ENCODE data around the gene ZNF562.

Gene ZNF562

DNA sequence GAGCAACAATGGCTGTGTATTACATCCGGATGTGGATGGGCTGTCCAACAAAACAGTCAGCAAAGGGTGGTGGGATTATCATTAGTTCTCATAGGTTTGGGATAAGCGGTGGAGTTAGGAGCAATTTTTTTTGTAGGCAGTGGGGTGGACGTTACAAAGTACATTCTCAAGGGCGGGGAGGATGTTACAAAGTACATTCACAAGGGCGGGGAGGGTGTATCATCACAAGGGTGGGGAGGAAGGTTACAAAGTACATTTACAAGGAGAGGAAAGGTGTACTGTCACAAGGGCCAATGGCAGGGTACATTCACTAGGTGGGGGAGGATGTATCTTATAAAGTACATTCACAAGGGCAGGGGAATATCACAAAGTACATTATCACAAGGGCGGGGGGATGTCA lies 33.1 kb downstream of the ZNF562 start:
- no peak for DNase-seq

DNA sequence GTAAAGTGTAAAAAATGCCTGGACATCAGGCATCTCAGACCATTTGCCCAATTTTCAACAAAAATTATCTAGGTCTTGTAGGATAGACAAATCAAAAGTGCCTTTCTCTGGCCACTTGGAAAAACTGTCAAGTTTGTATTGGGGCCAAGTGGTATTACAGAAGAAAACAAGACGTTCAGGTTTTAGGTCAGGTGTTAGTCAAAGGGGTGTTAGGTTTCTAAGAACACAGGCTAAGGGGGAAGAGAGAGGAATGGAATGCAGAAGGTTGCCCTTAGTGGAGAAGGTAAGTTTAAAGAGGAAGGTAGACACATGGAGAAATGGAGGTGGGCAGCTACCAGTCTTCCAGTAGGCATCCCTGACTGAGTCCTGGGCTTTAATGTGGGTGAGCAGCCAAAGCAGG lies 33.9 kb downstream of the ZNF562 start:
- DNase-seq, result no peak

DNA sequence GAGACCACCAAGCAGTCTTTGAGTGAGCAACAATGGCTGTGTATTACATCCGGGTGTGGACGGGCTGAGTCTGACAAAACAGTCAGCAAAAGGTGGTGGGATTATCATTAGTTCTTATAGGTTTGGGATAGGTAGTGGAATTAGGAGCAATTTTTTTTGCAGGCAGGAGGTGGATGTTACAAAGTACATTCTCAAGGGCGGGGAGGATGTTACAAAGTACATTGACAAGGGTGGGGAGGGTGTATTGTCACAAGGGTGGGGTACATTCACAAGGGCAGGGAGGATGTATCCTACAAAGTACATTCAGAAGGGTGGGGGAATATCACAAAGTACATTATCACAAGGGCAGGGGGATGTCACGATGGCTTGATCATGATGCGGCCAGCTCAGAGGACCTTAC lies 38.9 kb downstream of the ZNF562 start:
- no peak for DNase-seq

DNA sequence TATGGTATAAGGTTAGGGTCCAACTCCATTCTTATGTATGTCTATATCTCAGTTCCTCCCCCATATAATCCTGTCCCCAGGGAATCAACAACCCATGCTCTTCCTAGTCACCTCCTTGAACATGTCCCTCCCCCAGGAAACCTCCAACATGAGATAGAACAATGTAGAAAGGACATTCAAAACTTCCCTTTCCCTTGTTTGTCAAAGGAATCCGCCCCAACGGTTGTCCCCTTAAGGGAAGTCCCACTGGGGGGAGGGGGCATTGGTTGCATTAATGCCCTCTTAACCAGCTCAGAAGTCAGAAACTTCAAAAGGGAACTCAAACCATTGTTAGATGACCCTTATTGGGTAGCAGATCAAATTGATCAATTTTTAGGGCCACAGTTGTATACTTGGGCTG lies 47.0 kb downstream of the ZNF562 start:
- DNase-seq, result no peak

DNA sequence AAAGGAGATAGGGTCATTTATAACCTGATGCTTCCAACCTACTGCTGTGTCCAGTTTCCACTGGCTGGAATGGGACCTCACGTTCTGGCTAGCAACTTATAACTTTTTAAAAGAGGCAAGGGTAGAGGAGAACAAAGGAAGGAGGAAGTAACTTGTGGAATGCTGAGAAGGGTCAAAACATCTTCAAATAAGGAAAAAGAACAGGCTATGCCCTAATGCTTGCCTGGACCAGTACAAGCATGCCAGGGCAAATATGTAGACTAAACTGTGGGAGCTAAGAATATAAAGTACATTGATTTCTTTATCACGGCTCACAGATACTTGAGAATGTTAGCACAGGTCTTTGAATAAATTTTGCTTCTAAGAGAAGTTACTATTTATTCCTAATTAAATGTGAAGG lies 52.4 kb downstream of the ZNF562 start:
- no peak for DNase-seq

DNA sequence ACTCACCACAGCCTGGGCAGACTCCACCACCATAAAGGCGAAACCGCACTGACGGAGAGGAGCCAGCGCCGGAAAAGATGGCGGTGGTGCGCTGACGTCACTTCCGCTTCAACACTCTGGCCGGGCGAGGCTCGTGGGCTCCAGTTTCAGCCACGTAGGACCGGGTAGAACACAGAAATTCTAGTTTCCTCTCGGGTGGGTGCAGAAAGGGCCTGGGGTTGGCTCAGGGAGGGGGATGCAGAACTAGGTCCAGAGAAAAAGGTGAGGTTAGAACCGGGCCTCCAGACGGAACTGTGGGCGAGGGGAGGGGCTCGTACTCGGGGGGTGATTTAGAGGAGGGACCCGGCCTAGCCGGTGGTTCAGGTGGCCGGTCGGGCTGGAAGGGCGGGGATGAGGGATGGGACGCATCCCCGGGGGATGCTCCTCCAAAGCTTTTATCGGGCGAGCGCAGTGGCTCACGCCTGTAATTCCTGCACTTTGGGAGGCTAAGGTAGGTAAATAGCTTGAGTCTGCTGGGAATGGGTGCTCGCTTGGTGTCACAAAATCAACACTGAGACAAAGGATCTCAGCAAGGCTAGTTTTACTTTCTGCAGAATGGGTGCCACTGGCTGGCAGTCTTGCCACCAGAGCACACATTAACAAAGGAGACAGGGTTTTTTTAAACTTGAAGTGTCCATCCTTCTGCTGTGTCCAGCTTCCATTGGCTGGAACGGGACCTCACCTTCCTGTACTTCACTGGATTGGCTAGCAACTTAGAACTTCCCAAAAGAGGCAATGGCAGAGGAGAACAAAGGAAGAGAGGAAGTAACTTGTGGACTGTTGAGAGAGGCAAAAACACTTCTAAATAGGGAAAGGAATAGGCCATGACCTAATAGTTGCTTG lies 53.5 kb downstream of the ZNF562 start, which contains the start of gene ZNF561:
TSS of gene ZNF561 (minus strand) at position 77 of the 882 bp plus-strand sequence. CDS start 1,776 bp downstream, outside the sequence.
- peak; percentile 71 to 78 for DNase-seq

DNA sequence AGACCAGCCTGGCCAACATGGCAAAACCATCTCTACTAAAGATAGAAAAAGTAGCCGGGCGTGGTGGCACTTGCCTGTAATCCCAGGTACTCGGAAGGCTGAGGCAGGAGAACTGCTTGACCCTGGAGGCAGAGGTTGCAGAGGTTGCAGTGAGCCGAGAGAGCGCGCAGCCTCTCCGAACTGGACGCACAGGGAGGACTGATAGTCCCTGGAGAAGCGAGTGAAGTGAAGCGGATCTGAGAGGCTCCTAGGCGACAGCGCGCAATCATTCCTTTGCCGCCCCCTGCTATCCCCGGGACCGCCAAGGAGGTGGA lies 54.1 kb downstream of the ZNF562 start:
- DNase-seq, result no peak

DNA sequence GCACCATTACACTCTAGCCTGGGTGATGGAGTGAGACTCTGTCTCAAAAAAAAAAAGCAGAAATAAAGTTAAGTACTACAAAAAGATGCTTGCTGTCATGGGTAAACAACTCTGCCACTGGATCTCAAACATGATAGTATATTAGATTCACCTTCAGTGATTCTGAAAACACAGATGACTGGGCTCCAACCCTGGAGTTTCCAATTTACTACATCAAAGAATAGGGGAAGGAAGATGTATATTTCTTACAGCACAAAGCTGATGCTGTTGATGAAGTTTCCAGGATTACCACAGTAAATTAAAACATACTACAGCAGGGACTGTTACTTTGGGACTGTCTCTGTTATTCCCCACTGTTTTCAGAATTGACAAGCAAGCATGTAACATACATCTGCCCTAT lies 59.1 kb downstream of the ZNF562 start:
- no peak for DNase-seq

DNA sequence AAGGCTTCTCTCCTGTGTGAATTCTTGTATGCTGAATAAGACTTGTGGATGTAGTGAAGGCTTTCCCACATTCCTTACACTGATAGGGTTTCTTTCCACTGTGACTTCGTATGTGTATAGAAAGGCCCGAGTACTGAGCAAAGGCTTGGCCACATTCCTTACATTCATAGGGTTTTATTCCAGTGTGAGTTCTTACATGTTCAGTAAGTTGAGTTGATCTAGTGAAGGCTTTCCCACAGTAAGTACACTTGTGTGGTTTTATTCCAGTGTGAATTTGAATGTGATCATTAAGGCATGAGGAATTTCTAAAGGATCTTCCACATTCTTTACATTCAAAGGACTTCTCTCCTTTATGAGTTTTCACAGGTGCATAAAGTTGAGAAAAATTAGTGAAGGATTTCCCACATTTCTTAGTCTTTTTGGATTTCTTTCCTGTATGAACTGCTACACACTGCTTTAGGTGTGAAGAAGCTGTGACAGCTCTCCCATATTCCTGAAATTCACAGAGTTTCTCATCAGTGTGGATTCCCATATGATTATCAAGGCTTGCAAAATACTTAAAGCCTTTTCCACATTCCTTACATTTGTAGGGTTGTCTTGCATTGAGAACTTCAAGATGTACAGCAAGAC lies 64.3 kb downstream of the ZNF562 start:
- no peak for DNase-seq

DNA sequence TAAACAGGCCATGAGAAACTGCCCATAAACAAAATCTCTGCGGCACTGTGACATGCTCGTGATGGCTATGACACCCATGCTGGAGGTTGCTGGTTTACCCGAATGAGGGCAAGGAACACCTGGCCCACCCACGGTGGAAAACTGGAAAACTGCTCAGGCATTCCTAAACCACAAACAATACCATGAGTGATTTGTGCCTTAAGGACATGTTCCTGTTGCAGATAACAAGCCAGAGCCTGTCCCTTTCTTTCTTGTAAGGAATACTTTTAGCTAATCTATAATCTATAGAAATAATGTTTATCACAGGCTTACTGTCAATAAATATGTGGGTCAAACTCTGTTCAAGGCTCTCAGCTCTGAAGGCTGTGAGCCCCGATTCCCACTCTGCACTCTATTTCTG lies 66.0 kb downstream of the ZNF562 start:
- no peak for DNase-seq

DNA sequence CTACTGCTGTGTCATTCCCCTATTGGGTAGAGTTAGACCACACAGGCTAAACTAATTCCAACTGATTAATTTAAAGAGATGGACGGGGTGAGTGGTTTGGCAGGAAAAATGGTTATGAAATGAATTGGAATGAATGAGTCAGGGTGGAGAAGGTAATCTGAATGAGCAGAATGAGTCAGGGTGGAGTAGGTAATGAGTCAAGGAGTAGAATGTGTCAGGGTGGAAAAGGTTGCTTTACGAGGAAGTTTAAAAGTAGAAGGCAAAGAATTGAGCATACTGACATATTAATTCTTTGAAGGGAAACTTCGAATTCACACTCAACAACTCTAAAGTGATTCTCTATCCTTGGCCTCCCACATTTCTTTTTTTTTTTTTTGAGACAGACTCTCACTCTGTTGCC lies 77.9 kb downstream of the ZNF562 start:
- DNase-seq, result no peak

Data from SHP77 (cell line).